HEK293 (cell line): ENCODE results near the gene EGR4.
A peak's percentile ranks its signal among the peaks of the same experiment; 100 is the strongest.

Source experiments
- CTCF ChIA-PET: fragments of 350-600 bp; formaldehyde crosslinking; extraction: SDS; loops from one replicate; lab custom pipeline; 2021; ENCODE audit warnings: antibody characterized with exemption; lab: Yijun Ruan, JAX
- POLR2A ChIA-PET: fragments of 300-600 bp; formaldehyde crosslinking; extraction: SDS; loops from one replicate; lab custom pipeline; 2020; ENCODE audit warnings: antibody characterized with exemption, inconsistent platforms; lab: Yijun Ruan, JAX
- H3K27ac ChIP-seq: fragments of 200-500 bp; sonication (Bioruptor generic); 2 replicates; pipeline ENCODE4 v1.5.1; 2014; ENCODE audit warnings: low read depth, low read length, control low read depth, inconsistent platforms; ENCODE audit errors: extremely low read depth
- H3K36me3 ChIP-seq, 2 experiments: fragments of 200-500 bp in 1 of 2; sonication (Bioruptor generic) in 1 of 2; 1 replicate in 1 of 2; 2 replicates in 1 of 2; pipeline ENCODE4 v1.5.1; 2014 to 2017; ENCODE audit warnings: inconsistent platforms in 2 of 2, low read length in 2 of 2; ENCODE audit not compliant: control insufficient read depth in 2 of 2, insufficient read depth in 1 of 2
- H3K4me1 ChIP-seq: fragments of 200-500 bp; sonication (Bioruptor generic); 2 replicates; pipeline ENCODE4 v1.5.1; 2014; ENCODE audit warnings: mild to moderate bottlenecking, low read length, inconsistent platforms; ENCODE audit not compliant: control insufficient read depth, insufficient read depth
- H3K4me3 ChIP-seq: 2 replicates; pipeline ENCODE4 v1.5.1; 2011; ENCODE audit warnings: low read depth, mild to moderate bottlenecking, control low read depth, low read length, moderate library complexity
- H3K9me3 ChIP-seq: fragments of 200-500 bp; sonication (Bioruptor generic); 2 replicates; pipeline ENCODE4 v1.5.1; 2014; ENCODE audit warnings: low read depth, low read length, inconsistent platforms; ENCODE audit not compliant: control insufficient read depth, insufficient read depth
- HOXC10 ChIP-seq: sonication (generic); formaldehyde crosslinking; IDR thresholded peaks from 2 replicates; pipeline ENCODE4 v1.8.1; 2023; ENCODE audit warnings: mild to moderate bottlenecking, missing genetic modification reagents
- YY2 ChIP-seq: fragments of 450-650 bp; formaldehyde crosslinking; IDR thresholded peaks from 2 replicates; pipeline ENCODE4 v1.5.1; 2016; ENCODE audit warnings: missing biosample characterization, missing genetic modification characterization
- ZBTB21 ChIP-seq: fragments of 450-650 bp; formaldehyde crosslinking; IDR thresholded peaks from 2 replicates; pipeline ENCODE4 v1.5.1; 2017; ENCODE audit warnings: missing biosample characterization, missing genetic modification characterization
- ZBTB26 ChIP-seq: fragments of 450-650 bp; formaldehyde crosslinking; optimal IDR thresholded peaks from 2 replicates; pipeline ENCODE3; 2016; ENCODE audit warnings: missing biosample characterization, mild to moderate bottlenecking, missing genetic modification characterization
- ZFP3 ChIP-seq: fragments of 450-650 bp; formaldehyde crosslinking; IDR thresholded peaks from 2 replicates; pipeline ENCODE4 v1.5.1; 2016; ENCODE audit warnings: low read depth, missing biosample characterization, missing genetic modification characterization
- ZIC2 ChIP-seq: fragments of 450-650 bp; formaldehyde crosslinking; IDR thresholded peaks from 2 replicates; pipeline ENCODE4 v1.5.1; 2016; ENCODE audit warnings: missing biosample characterization, missing genetic modification characterization
- ZNF133 ChIP-seq: fragments of 450-650 bp; formaldehyde crosslinking; IDR thresholded peaks from 2 replicates; pipeline ENCODE4 v1.5.1; 2016; ENCODE audit warnings: missing biosample characterization, missing genetic modification characterization
- ZNF148 ChIP-seq: fragments of 450-650 bp; formaldehyde crosslinking; IDR thresholded peaks from 2 replicates; pipeline ENCODE4 v1.5.0; 2017; ENCODE audit warnings: missing biosample characterization, missing genetic modification characterization, borderline replicate concordance
- ZNF274 ChIP-seq, 2 experiments: fragments of 200-500 bp in 1 of 2; fragments of 450-650 bp in 1 of 2; sonication (Bioruptor generic) in 1 of 2; formaldehyde crosslinking in 1 of 2; IDR thresholded peaks; 2 replicates each; pipeline versions ENCODE4 v1.5.1 to v1.6.1; 2014 to 2016; ENCODE audit warnings: borderline replicate concordance in 1 of 2, inconsistent platforms in 1 of 2, low read length in 1 of 2, missing biosample characterization in 1 of 2, missing genetic modification characterization in 1 of 2
- ZNF37A ChIP-seq: fragments of 450-650 bp; IDR thresholded peaks from 2 replicates; pipeline ENCODE4 v1.5.1; 2018; ENCODE audit warnings: missing biosample characterization, missing genetic modification characterization
- ZNF610 ChIP-seq: fragments of 450-650 bp; formaldehyde crosslinking; IDR thresholded peaks from 2 replicates; pipeline ENCODE4 v1.5.1; 2016; ENCODE audit warnings: missing biosample characterization, missing genetic modification characterization, borderline replicate concordance
- ZNF654 ChIP-seq: fragments of 450-650 bp; formaldehyde crosslinking; IDR thresholded peaks from 2 replicates; pipeline ENCODE4 v1.5.1; 2016; ENCODE audit warnings: low read depth, missing biosample characterization, missing genetic modification characterization
- ZNF664 ChIP-seq: fragments of 450-650 bp; formaldehyde crosslinking; IDR thresholded peaks from 2 replicates; pipeline ENCODE4 v1.5.1; 2016; ENCODE audit warnings: missing biosample characterization, missing genetic modification characterization
- TF ChIP-seq, protein P1 (sequence below): fragments of 450-650 bp; formaldehyde crosslinking; IDR thresholded peaks from 2 replicates; pipeline ENCODE4 v1.5.1; 2016; ENCODE audit warnings: missing biosample characterization, missing genetic modification characterization
- TF ChIP-seq, protein P2 (sequence below): fragments of 450-650 bp; formaldehyde crosslinking; IDR thresholded peaks from 2 replicates; pipeline ENCODE4 v1.5.1; 2016; ENCODE audit warnings: missing biosample characterization, missing genetic modification characterization

EGR4 gene

DNA sequence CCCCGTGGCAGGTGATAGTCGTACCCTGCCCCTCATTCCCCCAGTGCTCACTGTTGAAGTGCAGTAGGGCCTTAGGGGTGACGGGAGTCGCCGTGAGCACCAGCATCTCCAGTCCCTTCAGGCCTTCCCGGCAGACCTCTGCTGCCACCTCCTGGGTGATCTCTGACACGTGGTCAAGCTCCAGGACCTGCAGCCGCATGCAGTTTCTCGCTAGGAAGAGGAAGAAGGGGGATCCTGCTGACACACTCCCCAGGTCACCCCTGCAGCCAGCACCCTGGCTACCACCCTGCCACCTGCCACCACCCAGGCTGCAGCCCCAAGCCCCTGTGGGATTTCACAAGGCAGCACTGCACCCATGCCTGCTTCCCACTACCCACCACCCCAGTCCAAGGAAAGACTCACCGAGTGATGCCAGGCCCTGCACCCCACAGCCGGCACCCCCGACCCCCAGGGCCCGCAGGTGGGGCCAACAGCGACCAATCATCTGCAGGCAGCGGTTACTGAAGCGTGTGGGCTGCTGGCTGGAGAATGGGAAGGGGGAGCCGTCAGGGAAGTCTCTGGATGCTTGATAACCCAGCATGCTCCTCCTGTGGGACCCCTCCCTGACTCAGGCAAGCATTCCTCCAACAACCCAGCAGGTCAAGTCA lies 32.9 kb downstream of the EGR4 start:
- CTCF ChIA-PET: interaction anchor here (1.0 to 1.4 kb wide), 2 partner anchors 8 to 49 kb away, joined by 7 to 10 read pairs; no protein-coding TSS in a partner anchor
- no peak overlapping the region for H3K27ac ChIP-seq
- TF ChIP-seq, protein P1, sequence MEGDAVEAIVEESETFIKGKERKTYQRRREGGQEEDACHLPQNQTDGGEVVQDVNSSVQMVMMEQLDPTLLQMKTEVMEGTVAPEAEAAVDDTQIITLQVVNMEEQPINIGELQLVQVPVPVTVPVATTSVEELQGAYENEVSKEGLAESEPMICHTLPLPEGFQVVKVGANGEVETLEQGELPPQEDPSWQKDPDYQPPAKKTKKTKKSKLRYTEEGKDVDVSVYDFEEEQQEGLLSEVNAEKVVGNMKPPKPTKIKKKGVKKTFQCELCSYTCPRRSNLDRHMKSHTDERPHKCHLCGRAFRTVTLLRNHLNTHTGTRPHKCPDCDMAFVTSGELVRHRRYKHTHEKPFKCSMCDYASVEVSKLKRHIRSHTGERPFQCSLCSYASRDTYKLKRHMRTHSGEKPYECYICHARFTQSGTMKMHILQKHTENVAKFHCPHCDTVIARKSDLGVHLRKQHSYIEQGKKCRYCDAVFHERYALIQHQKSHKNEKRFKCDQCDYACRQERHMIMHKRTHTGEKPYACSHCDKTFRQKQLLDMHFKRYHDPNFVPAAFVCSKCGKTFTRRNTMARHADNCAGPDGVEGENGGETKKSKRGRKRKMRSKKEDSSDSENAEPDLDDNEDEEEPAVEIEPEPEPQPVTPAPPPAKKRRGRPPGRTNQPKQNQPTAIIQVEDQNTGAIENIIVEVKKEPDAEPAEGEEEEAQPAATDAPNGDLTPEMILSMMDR (tag by site-specific recombination): peak; percentile 71
- TF ChIP-seq ZNF654 (tag by site-specific recombination) (peak; percentile 53), ZNF274 (IDR thresholded peaks at IDR 0.05; ENCODE audit: low read length) (no peak), ZNF274 (tag by site-specific recombination; IDR thresholded peaks at IDR 0.05; ENCODE audit: borderline replicate concordance) (no peak), ZNF37A (no peak), ZBTB21 (tag by site-specific recombination) (no peak), ZIC2 (tag by site-specific recombination) (peak; percentile 22; the same call in 1 of the 2 replicates)
- H3K4me3 ChIP-seq: no peak overlapping the region
- H3K9me3 ChIP-seq: no peaks in the 10 kb centered on the region
- no peaks in the 10 kb centered on the region for H3K4me1 ChIP-seq
- peaks cover 0 to 38% of the 10 kb centered on the region in 2 experiments; a peak in 1 of 3 replicates for H3K36me3 ChIP-seq
- POLR2A ChIA-PET: no interaction called here

GRCh38 chr2:73259704-73260337 lies 33.5 kb downstream of the EGR4 start:
- Histone ChIP-seq H3K4me3 (no peak overlapping the region), H3K27ac (no peak overlapping the region), H3K36me3 (peaks cover 0 to 44% of the 10 kb centered on the region in 2 experiments; a peak in 1 of 3 replicates), H3K4me1 (no peaks in the 10 kb centered on the region), H3K9me3 (no peaks in the 10 kb centered on the region)
- ChIA-PET CTCF (interaction anchor here (1.0 to 1.4 kb wide), 4 partner anchors 8 to 368 kb away, joined by 3 to 10 read pairs (median 6); no protein-coding TSS in a partner anchor), POLR2A (no interaction called here)
- TF ChIP-seq, protein P2, sequence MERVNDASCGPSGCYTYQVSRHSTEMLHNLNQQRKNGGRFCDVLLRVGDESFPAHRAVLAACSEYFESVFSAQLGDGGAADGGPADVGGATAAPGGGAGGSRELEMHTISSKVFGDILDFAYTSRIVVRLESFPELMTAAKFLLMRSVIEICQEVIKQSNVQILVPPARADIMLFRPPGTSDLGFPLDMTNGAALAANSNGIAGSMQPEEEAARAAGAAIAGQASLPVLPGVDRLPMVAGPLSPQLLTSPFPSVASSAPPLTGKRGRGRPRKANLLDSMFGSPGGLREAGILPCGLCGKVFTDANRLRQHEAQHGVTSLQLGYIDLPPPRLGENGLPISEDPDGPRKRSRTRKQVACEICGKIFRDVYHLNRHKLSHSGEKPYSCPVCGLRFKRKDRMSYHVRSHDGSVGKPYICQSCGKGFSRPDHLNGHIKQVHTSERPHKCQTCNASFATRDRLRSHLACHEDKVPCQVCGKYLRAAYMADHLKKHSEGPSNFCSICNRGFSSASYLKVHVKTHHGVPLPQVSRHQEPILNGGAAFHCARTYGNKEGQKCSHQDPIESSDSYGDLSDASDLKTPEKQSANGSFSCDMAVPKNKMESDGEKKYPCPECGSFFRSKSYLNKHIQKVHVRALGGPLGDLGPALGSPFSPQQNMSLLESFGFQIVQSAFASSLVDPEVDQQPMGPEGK: no peak
- no peak for TF ChIP-seq ZNF148
- TF ChIP-seq ZNF664: peak; percentile 83
- TF ChIP-seq ZNF133: no peak
- TF ChIP-seq ZFP3: no peak
- TF ChIP-seq ZNF610 (tag by site-specific recombination): no peak
- TF ChIP-seq ZBTB26 (tag by site-specific recombination): no peak
- TF ChIP-seq HOXC10: no peak
- no peak for TF ChIP-seq YY2 (tag by site-specific recombination)
